H1 (cell line): Measurements from ENCODE around the gene TSPAN16. TPM values are rescaled to one million over a fixed set of nuclear protein-coding genes. Genes with fewer than 3 reads are reported as not detected.

Experiments
- CHD7 ChIP-seq: fragments of 300-600 bp; sonication (generic); IDR thresholded peaks from 2 replicates; pipeline ENCODE4 v1.7.1; 2012; ENCODE audit warnings: low read length, moderate library complexity, mild to moderate bottlenecking, inconsistent platforms; ENCODE audit not compliant: insufficient replicate concordance
- polyA plus RNA-seq, 7 experiments: library from polyadenylated mRNA; depleted of rRNA in 3 of 7; stranded (reverse) in 5 of 7; unstranded in 2 of 7; fragments of >200 nt in 5 of 7; fragments of 200-250 nt in 2 of 7; gene quantifications; 1 replicate in 5 of 7; 2 replicates in 1 of 7; 4 replicates in 1 of 7; pipeline versions ENCODE4 v1.2.1 to v1.2.3, GENCODE V29; 2011 to 2013; ENCODE audit warnings: missing spikeins in 2 of 7, mixed read lengths in 2 of 7
- total RNA-seq: library from RNA; stranded (reverse); fragmentation: NEBNext Ultra II Directional; extraction: Animal tissue kit (Norgen Biotek cat#: 25700); gene quantifications from 2 replicates; pipeline ENCODE4 v1.2.1, GENCODE V29; 2021

The TSPAN16 gene
- total and polyA plus RNA-seq, 2 of the 8 experiments (the other 6 are each of a cell fraction or from before 2014, with no cell fraction given) = not detected

GRCh38 chr19:11324079-11324661 is 28.2 kb downstream of the TSPAN16 start (continued):
- TF ChIP-seq CHD7 = no peak
